ENCODE measurements around the gene SMAD7.

DNA sequence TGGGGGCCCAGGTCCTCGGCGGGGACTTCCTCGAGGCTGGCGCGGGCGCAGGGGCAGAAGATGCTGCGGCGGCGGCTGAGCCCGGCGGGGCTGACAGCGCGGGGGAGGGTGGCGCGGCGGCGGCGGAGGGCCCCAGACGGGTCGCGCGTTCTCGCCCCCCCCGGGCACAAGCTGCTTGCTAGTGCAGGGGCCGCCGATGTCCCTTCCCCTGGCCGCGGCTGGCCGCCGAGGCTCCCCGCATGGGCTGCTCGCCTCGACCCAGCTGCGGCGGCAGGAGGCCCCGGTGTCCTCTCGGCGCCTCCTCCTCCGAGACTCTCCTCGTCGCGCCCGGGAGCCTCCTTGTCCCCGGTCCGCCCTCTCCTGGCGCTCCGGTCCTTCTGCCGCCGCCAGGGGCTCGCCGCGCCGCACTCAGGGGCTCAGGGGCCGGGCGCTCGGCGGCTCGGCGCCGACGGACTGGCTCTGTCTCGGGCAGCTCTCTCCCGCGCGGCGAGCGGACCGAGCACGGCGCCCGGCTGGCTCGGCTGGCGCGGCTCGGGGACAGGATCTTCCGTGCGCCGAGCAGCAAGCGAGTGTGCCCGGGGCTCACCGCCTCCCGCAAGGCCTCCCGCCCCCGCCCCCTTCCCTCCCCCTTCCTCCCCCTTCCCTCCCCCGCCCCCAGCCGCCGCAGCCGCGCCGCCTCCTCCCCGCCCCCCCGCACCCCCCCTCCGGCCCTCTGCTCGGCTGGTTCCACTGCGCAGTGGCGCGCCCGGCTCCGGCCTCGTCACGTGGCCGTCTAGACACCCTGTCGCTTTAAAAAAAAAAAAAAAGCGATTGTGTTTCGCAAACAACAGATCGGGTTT lies 902 bp upstream of the SMAD7 start:
- TF ChIP-seq EZH2 (IDR thresholded peaks at IDR 0.05; ENCODE audit: insufficient read depth, poor library complexity, severe bottlenecking) (no peak), EZH2phosphoT487 (IDR thresholded peaks at IDR 0.05; ENCODE audit: insufficient read depth, low read depth) (no peak)

All from GM23248 (cell line).